HCT116 (cell line): ENCODE results near the gene VASH1. TPM values are rescaled to one million over a fixed set of nuclear protein-coding genes. Genes with fewer than 3 reads are reported as not detected.

ENCODE experiments used
- ATAC-seq: fragments of 200-7000 bp; cut with Tn5 transposase; 2 replicates; pipeline ENCODE4 v1.9.1; 2020; ENCODE audit warnings: mild to moderate bottlenecking, moderate library complexity
- BruUV-seq: library from RNA; stranded (reverse); fragments of 400-500 nt; replicated peaks from 2 replicates; lab custom pipeline; 2021; lab: Mats Ljungman, UMichigan
- CTCF ChIA-PET: fragments of 300-600 bp; sonication (Branson Sonifier 250); formaldehyde crosslinking; loops from one replicate; lab custom pipeline; 2021; ENCODE audit warnings: antibody characterized with exemption; lab: Charles Lee
- POLR2A ChIA-PET: fragments of 300-600, 350-600 bp; sonication (Branson Sonifier 250); formaldehyde crosslinking; loops from one replicate; lab custom pipeline; 2021; ENCODE audit warnings: antibody characterized with exemption; lab: Charles Lee
- RAD21 ChIA-PET, 2 experiments: fragments of 300-600 bp; sonication (Branson Sonifier 250); formaldehyde crosslinking; loops; one replicate each; lab custom pipeline; 2023; ENCODE audit warnings: low total read pairs in 2 of 2; ENCODE audit not compliant: uncharacterized antibody in 2 of 2, unreplicated experiment in 2 of 2, low non-redundant PET in 1 of 2; lab: Charles Lee
- DNase-seq: peaks from one replicate; pipeline ENCODE4 v3.0.0-alpha.2; 2010; ENCODE audit warnings: low read depth, low spot score
- H2AFZ ChIP-seq: fragments of 200-600 bp; shearing (Covaris generic), sonication (generic); 2 replicates; pipeline ENCODE4 v1.6.1; 2017; ENCODE audit warnings: low read depth, mixed run types, mixed read lengths, antibody characterized with exemption, low read length; ENCODE audit not compliant: poor library complexity, severe bottlenecking
- H3K27ac ChIP-seq: 2 replicates; pipeline ENCODE4 v1.5.1; 2012; ENCODE audit warnings: low read depth, low read length
- H3K27me3 ChIP-seq: fragments of 200-600 bp; sonication (generic); 2 replicates; pipeline ENCODE4 v1.6.1; 2016; ENCODE audit warnings: mixed run types, low read length, mixed read lengths; ENCODE audit not compliant: insufficient read depth
- H3K36me3 ChIP-seq, 2 experiments: fragments of 200-500 bp in 1 of 2; fragments of 200-600 bp in 1 of 2; sonication (Bioruptor generic) in 1 of 2; sonication (generic) in 1 of 2; 2 replicates each; pipeline versions ENCODE4 v1.5.1 to v1.6.1; 2014 to 2016; ENCODE audit warnings: low read length in 2 of 2, inconsistent platforms in 1 of 2, mixed read lengths in 1 of 2, mixed run types in 1 of 2; ENCODE audit not compliant: insufficient read depth in 2 of 2, control insufficient read depth in 1 of 2
- H3K4me1 ChIP-seq, 2 experiments: fragments of 200-600 bp in 1 of 2; sonication (generic) in 1 of 2; 2 replicates each; pipeline versions ENCODE4 v1.5.1 to v1.6.1; 2012 to 2017; ENCODE audit warnings: low read length in 2 of 2, inconsistent platforms in 1 of 2, mild to moderate bottlenecking in 1 of 2, mixed read lengths in 1 of 2, mixed run types in 1 of 2, moderate library complexity in 1 of 2; ENCODE audit not compliant: insufficient read depth in 2 of 2, control insufficient read depth in 1 of 2
- H3K4me2 ChIP-seq: fragments of 200-600 bp; sonication (generic); 2 replicates; pipeline ENCODE4 v1.6.1; 2017; ENCODE audit warnings: mixed run types, low read length, mixed read lengths
- H3K4me3 ChIP-seq, 2 experiments: fragments of 200-600 bp in 1 of 2; sonication (generic) in 1 of 2; replicated peaks in 1 of 2; 2 replicates each; pipeline ENCODE4 v1.5.1; 2011 to 2016; ENCODE audit warnings: low read length in 2 of 2, control low read depth in 1 of 2, low read depth in 1 of 2, mild to moderate bottlenecking in 1 of 2, mixed read lengths in 1 of 2, mixed run types in 1 of 2
- H3K79me2 ChIP-seq: fragments of 200-600 bp; sonication (generic); 2 replicates; pipeline ENCODE4 v1.6.1; 2017; ENCODE audit warnings: mild to moderate bottlenecking, mixed run types, low read length, moderate library complexity, mixed read lengths; ENCODE audit not compliant: insufficient read depth
- H3K9ac ChIP-seq: fragments of 200-600 bp; sonication (generic); 2 replicates; pipeline ENCODE4 v1.6.1; 2016; ENCODE audit warnings: low read length, mixed read lengths
- H3K9me2 ChIP-seq: fragments of 200-600 bp; sonication (generic), shearing (Covaris generic); 2 replicates; pipeline ENCODE4 v1.6.1; 2017; ENCODE audit warnings: mixed run types, mild to moderate bottlenecking, moderate library complexity; ENCODE audit not compliant: insufficient read depth
- H3K9me3 ChIP-seq, 2 experiments: fragments of 200-500 bp in 1 of 2; fragments of 200-600 bp in 1 of 2; sonication (Bioruptor generic) in 1 of 2; sonication (generic) in 1 of 2; 2 replicates each; pipeline ENCODE4 v1.6.1; 2014 to 2017; ENCODE audit warnings: low read length in 2 of 2, mixed read lengths in 2 of 2, inconsistent platforms in 1 of 2, low read depth in 1 of 2, mild to moderate bottlenecking in 1 of 2, mixed run types in 1 of 2, moderate library complexity in 1 of 2; ENCODE audit not compliant: control insufficient read depth in 1 of 2, insufficient read depth in 1 of 2
- H4K20me1 ChIP-seq: fragments of 200-600 bp; sonication (generic), shearing (Covaris generic); 2 replicates; pipeline ENCODE4 v1.6.1; 2017; ENCODE audit warnings: mixed run types, mild to moderate bottlenecking, moderate library complexity; ENCODE audit not compliant: insufficient read depth
- CBX3 ChIP-seq: IDR thresholded peaks from 2 replicates; pipeline ENCODE4 v1.6.1; 2012; ENCODE audit warnings: low read depth
- EZH2 ChIP-seq: fragments of 200-600 bp; sonication (generic); IDR thresholded peaks from 2 replicates; pipeline ENCODE4 v1.6.1; 2017; ENCODE audit warnings: antibody characterized with exemption, mixed run types
- EZH2phosphoT487 ChIP-seq: fragments of 200-600 bp; IDR thresholded peaks from 2 replicates; pipeline ENCODE4 v1.6.1; 2018; ENCODE audit warnings: antibody characterized with exemption, borderline replicate concordance
- POLR2AphosphoS5 ChIP-seq: IDR thresholded peaks from 2 replicates; pipeline ENCODE4 v1.6.1; 2011; ENCODE audit warnings: mild to moderate bottlenecking, low read depth, low read length, moderate library complexity
- RAD21 ChIP-seq: IDR thresholded peaks from 2 replicates; pipeline ENCODE4 v1.6.1; 2012; ENCODE audit warnings: low read depth, mild to moderate bottlenecking
- SIN3A ChIP-seq: IDR thresholded peaks from 2 replicates; pipeline ENCODE4 v1.6.1; 2012; ENCODE audit warnings: low read depth
- SRF ChIP-seq: IDR thresholded peaks from 2 replicates; pipeline ENCODE4 v1.6.1; 2012; ENCODE audit warnings: low read depth
- YY1 ChIP-seq: IDR thresholded peaks from 2 replicates; pipeline ENCODE4 v1.6.1; 2011; ENCODE audit warnings: low read length, low read depth, moderate library complexity, mild to moderate bottlenecking; ENCODE audit not compliant: insufficient replicate concordance; ENCODE audit errors: extremely low read depth
- intact Hi-C: fragments of 100-400 bp; cut with micrococcal nuclease; formaldehyde crosslinking; loops from 2 replicates; pipeline ENCODE4 v1.10.0; 2022
- total RNA-seq: library from RNA; stranded (reverse); gene quantifications from one replicate; pipeline ENCODE4 v1.2.1, GENCODE V29; 2021; ENCODE audit not compliant: unreplicated experiment
- TF ChIP-seq, protein P1 (sequence below): IDR thresholded peaks from 2 replicates; pipeline ENCODE4 v1.6.1; 2012

VASH1 gene
- total RNA-seq, 1 experiment from 2014 or later: 13.3 TPM

DNA sequence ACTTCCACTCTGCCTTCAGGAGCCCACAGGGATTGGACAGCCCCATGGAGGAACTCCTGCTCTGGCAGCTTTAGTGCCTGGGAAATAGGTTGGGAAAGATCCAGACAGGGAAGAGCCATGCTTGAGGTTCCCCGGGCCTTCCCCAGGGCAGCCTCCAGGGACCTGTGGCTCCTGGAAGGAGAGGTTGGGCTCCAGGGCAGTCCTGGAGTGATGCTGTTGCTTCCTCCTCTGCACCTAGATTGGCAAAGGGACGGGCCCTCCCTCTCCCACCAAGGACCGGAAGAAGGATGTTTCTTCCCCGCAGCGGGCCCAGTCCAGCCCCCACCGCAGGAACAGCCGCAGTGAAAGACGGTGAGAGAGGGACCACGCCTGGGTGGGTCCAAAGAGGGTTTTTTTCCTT lies 16.5 kb downstream of the VASH1 start (continued):
- TF ChIP-seq SRF (no peak), POLR2AphosphoS5 (no peak), EZH2phosphoT487 (no peak)
- TF ChIP-seq, protein P1, sequence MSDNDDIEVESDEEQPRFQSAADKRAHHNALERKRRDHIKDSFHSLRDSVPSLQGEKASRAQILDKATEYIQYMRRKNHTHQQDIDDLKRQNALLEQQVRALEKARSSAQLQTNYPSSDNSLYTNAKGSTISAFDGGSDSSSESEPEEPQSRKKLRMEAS: no peak

DNA sequence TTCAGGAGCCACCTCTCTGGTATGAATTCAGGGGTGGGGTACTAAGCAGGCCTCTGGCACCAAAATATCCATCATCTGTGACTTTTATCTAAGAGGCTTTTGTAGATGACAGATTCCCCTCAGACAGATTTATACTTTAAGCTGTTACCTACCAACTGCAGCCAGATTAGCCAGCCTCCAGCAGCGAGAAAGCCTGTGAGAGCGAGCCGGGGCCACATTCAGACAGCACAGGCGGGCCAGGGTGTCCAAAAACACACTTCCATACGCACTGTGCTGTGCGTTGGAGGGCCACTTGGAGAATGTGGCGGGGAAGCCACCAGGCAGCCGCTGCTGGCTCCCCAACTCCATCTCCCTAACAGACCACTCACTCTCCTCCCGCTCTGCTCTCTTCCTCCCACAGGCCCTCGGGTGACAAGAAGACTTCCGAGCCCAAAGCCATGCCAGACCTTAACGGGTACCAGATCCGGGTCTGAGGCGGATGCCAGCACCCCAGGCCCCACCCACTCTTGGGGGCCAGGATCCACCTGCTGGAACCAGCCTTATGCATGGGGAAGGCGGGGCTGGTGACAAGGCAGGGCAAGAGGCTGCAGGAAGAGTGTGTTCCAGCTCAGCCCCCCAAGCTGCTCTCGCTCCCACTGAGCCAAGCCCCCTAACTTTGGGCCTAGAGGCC lies 17.4 kb downstream of the VASH1 start:
- H3K4me3 ChIP-seq: no peak overlapping the region
- no peak overlapping the region for H2AFZ ChIP-seq
- H4K20me1 ChIP-seq: no peaks in the 10 kb centered on the region
- no peaks in the 10 kb centered on the region for H3K79me2 ChIP-seq
- H3K4me1 ChIP-seq: peaks cover 3 to 10% of the 10 kb centered on the region in 2 experiments
- peaks cover 5 to 7% of the 10 kb centered on the region in 2 experiments; a peak in 3 of 4 replicates for H3K36me3 ChIP-seq
- no peak overlapping the region for H3K4me2 ChIP-seq
- POLR2A ChIA-PET: no interaction called here
- no peak overlapping the region for H3K9ac ChIP-seq
- ATAC-seq (no peak), DNase-seq (no peak)
- H3K27ac ChIP-seq: no peak overlapping the region
- H3K9me3 ChIP-seq: no peaks in the 10 kb centered on the region
- CTCF ChIA-PET: no interaction called here
- TF ChIP-seq EZH2 (no peak), CBX3 (no peak), YY1 (no peak), SIN3A (no peak), EZH2phosphoT487 (no peak), RAD21 (no peak)
- TF ChIP-seq, protein P1: no peak
- H3K9me2 ChIP-seq: no peaks in the 10 kb centered on the region
- H3K27me3 ChIP-seq: no peaks in the 10 kb centered on the region
- intact Hi-C loops: no loop called here
- TSS peak; percentile 9 for BruUV-seq
- RAD21 ChIA-PET: no interaction called here
